AG04449 (cell line): ENCODE measurements around the gene RAB3IL1.

Experiments
- CTCF ChIA-PET: fragments of 350-600 bp; formaldehyde crosslinking; extraction: SDS; loops from one replicate; lab custom pipeline; 2021; ENCODE audit warnings: antibody characterized with exemption; lab: Yijun Ruan, JAX
- POLR2A ChIA-PET: fragments of 400-600, 350-600 bp; formaldehyde crosslinking; extraction: SDS; loops from one replicate; lab custom pipeline; 2020; ENCODE audit warnings: antibody characterized with exemption, inconsistent platforms; lab: Yijun Ruan, JAX
- DNase-seq: peaks from one replicate; pipeline ENCODE4 v3.0.0-alpha.2; 2010; ENCODE audit warnings: low read depth, low spot score
- H3K4me3 ChIP-seq: 2 replicates; pipeline ENCODE4 v1.5.1; 2011; ENCODE audit warnings: low read depth, mild to moderate bottlenecking, control low read depth, low read length
- CTCF ChIP-seq: IDR thresholded peaks from one replicate; pipeline ENCODE4 v1.5.1; 2011; ENCODE audit warnings: mild to moderate bottlenecking, moderate library complexity, low read length, control low read depth, inconsistent platforms; ENCODE audit not compliant: insufficient read depth; ENCODE audit errors: missing control alignments

The RAB3IL1 gene

GRCh38 chr11:61925736-61926135 lies 8.4 kb upstream of the RAB3IL1 start:
- ChIA-PET POLR2A (no interaction called here), CTCF (interaction anchor here (0.9 to 13.2 kb wide), 5 partner anchors 9 to 157 kb away, joined by 3 to 169 read pairs (median 3); no protein-coding TSS in a partner anchor)
- no peak for DNase-seq
- H3K4me3 ChIP-seq = no peak overlapping the region
- TF ChIP-seq CTCF = no peak

- POLR2A ChIA-PET = interaction anchor here (0.7 kb wide), 1 partner anchor 33 kb away, joined by 4 read pairs; no protein-coding TSS in a partner anchor
Measured at GRCh38 chr11:61924064-61924455, 6.7 kb upstream of the RAB3IL1 start.

GRCh38 chr11:61923166-61924063 lies 6.0 kb upstream of the RAB3IL1 start:
- POLR2A ChIA-PET = interaction anchor here (0.7 kb wide), 1 partner anchor 33 kb away, joined by 4 read pairs; no protein-coding TSS in a partner anchor
- DNase-seq = no peak

More at GRCh38 chr11:61924064-61924455, 6.7 kb upstream of the RAB3IL1 start:
- CTCF ChIA-PET = interaction anchor here (1.0 to 13.2 kb wide), 11 partner anchors 10 to 158 kb away, joined by 3 to 169 read pairs (median 4); no protein-coding TSS in a partner anchor
- H3K4me3 ChIP-seq = no peak overlapping the region
- TF ChIP-seq CTCF = no peak
- DNase-seq = no peak

GRCh38 chr11:61922539-61922938 lies 5.2 kb upstream of the RAB3IL1 start:
- no peak overlapping the region for H3K4me3 ChIP-seq
- POLR2A ChIA-PET = interaction anchor here (1.0 kb wide), 1 partner anchor 25 kb away, joined by 3 read pairs; no protein-coding TSS in a partner anchor

More at GRCh38 chr11:61923166-61924063, 6.0 kb upstream of the RAB3IL1 start:
- CTCF ChIA-PET = interaction anchor here (0.8 to 13.2 kb wide), 11 partner anchors 13 to 455 kb away, joined by 3 to 169 read pairs (median 4); no protein-coding TSS in a partner anchor
- no peak for TF ChIP-seq CTCF
- H3K4me3 ChIP-seq = no peak overlapping the region

GRCh38 chr11:61921446-61921845 lies 4.1 kb upstream of the RAB3IL1 start:
- no peak for TF ChIP-seq CTCF
- H3K4me3 ChIP-seq = no peak overlapping the region
- POLR2A ChIA-PET = interaction anchor here (1.0 kb wide), 1 partner anchor 26 kb away, joined by 3 read pairs; no protein-coding TSS in a partner anchor
- no peak for DNase-seq
- CTCF ChIA-PET = interaction anchor here (13.2 kb wide), 1 partner anchor 22 kb away, joined by 169 read pairs; no protein-coding TSS in a partner anchor

More at GRCh38 chr11:61922539-61922938, 5.2 kb upstream of the RAB3IL1 start:
- DNase-seq = no peak
- no peak for TF ChIP-seq CTCF
- CTCF ChIA-PET = interaction anchor here (0.8 to 13.2 kb wide), 6 partner anchors 14 to 456 kb away, joined by 3 to 169 read pairs (median 8); no protein-coding TSS in a partner anchor
